22Rv1 (cell line): ENCODE results near the gene CMIP.

Experiments used
- H3K27ac ChIP-seq: fragments of 450-650 bp; 2 replicates; pipeline ENCODE4 v1.5.1; 2017
- ZFX ChIP-seq: fragments of 450-650 bp; IDR thresholded peaks from 2 replicates; pipeline ENCODE4 v1.6.1; 2017; ENCODE audit warnings: antibody characterized with exemption, borderline replicate concordance
- TF ChIP-seq, protein P1 (sequence below): fragments of 450-650 bp; IDR thresholded peaks from 2 replicates; pipeline ENCODE4 v1.5.1; 2017; ENCODE audit warnings: mild to moderate bottlenecking

The CMIP gene

DNA sequence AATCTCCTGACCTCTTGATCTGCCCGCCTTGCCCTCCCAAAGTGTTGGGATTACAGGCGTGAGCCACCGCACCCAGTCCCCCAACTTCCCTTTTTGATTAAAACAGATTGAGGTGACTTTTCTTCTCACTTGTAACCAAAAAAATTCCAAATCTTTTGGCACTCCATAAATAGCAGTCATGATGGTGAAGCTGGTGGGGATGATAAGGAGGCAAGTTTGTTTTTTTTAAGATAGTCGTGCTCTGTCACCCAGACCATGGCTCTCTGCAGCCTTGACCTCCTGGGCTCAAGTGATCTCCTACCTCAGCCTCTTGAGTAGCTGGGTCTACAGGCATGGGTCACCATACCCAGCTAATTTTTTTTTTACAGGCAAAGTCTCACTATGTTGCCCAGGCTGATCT, 299.8 kb downstream of the CMIP start:
- no peak overlapping the region for H3K27ac ChIP-seq

DNA sequence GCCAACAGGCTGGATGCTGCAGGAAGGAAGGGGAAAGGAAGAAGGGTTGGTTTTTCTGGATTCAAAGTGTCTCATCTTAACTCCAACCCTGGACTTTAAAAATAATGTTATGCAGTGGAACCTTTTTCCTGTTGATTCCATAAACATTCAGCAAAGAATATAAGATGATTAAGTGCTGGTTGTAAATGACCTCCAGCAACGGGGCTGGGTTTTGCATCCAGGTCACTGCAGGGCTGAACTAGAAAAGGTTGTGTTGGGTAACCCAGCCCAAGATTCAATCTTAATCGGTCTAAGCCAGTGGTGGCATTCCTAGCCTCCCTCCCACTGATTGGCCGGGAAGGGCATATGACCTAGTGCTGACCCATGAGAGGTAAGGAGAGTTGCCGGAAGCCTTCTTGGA, 300.3 kb downstream of the CMIP start:
- TF ChIP-seq ZFX: no peak
- TF ChIP-seq, protein P1, sequence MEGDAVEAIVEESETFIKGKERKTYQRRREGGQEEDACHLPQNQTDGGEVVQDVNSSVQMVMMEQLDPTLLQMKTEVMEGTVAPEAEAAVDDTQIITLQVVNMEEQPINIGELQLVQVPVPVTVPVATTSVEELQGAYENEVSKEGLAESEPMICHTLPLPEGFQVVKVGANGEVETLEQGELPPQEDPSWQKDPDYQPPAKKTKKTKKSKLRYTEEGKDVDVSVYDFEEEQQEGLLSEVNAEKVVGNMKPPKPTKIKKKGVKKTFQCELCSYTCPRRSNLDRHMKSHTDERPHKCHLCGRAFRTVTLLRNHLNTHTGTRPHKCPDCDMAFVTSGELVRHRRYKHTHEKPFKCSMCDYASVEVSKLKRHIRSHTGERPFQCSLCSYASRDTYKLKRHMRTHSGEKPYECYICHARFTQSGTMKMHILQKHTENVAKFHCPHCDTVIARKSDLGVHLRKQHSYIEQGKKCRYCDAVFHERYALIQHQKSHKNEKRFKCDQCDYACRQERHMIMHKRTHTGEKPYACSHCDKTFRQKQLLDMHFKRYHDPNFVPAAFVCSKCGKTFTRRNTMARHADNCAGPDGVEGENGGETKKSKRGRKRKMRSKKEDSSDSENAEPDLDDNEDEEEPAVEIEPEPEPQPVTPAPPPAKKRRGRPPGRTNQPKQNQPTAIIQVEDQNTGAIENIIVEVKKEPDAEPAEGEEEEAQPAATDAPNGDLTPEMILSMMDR: no peak
- no peak overlapping the region for H3K27ac ChIP-seq

More for the DNA sequence above, 299.8 kb downstream of the CMIP start:
- no peak for TF ChIP-seq ZFX
- TF ChIP-seq, protein P1: no peak

DNA sequence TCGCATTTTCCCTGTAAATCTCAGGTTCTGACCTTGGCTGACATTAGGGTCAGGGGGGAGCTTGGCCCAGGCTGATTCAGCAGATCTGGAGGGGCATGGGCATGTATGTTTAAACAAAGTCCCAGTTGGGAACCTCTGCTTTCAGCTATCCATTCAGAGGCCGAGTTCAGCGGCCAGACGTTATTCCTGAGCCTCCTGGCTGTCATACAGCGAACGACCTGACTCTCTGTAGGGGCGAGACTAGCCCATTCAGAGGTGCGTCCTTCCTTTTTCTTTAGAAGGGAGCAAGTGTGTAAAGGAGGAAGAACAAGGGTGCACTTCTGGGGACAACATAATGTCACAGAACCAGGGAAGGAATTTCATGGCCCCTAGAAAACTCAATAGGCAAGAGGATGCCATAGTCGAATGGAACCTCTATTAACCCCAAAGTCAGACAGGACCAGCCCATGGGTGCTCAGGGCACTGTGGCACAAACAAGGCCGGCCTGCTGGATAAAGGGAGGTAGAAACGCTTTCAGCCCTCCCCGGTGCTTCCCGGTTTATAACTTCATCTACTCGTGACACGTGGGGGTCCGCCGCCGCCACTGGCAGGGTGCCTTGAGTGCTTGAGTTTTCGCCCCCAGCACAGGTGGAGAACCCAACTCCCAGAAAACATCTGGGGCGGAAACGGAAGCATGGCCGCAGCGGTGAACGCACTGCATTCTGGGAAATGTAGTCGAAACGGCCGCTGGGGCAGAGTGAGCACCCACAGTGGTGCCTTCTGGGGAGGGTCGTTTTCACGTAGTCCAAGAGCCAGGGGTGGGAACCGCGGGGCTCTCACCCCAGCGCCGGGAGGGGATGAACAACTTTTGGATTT, 301.3 kb downstream of the CMIP start:
- no peak overlapping the region for H3K27ac ChIP-seq
- no peak for TF ChIP-seq ZFX
- TF ChIP-seq, protein P1: no peak

DNA sequence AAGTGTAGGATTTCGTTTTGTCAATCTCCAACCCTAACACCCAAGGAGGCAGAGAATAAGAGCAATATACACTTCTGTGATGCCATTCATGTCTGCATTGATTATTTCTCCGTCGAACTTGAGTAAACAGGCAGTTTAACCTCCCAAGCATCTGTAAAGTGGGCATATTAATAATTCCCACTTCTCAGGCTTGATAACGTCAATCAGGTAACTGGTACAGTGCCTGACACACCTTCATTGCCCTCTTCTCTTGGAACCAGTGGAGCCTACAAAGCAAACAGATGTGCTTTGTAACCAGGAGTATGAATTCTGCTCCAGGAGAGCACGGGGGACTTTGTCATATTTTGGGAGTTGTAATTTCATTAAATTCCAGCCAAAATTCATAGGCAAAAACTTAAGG, 302.0 kb downstream of the CMIP start:
- TF ChIP-seq, protein P1: no peak
- no peak for TF ChIP-seq ZFX
- no peak overlapping the region for H3K27ac ChIP-seq

DNA sequence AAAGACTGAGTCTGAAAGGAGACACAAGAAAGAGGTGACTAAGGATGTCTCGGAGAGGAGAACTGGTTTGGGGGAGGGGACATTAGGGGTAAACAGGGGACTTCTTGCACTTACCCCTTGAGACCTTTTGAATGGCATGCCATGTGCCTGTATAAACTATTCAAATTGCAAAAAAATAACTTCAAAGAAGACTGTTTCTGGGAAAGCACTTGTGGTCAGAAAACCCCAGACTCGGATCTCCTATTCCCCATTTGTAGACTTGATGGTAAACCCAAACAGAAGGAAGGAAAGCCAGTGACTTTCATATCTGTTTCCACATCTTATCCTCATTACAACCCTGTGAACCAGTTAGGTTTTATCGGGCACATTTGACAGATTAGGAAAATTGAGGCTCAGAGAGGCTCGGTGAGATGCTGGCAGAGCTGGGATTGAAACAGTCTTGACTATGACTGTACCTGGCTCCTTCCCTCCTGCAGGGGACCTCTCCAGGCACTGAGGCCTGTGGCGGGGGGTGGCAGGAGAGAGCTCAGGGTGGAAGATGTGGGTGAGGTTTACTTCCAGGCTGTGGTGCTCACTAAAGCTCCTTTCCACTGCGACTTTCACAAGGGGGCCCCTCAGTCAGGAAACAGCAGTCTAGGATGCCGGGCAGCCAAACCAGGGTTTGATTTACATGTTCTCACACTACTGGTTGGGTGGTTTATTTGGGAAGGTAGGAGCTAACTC, 304.0 kb downstream of the CMIP start:
- TF ChIP-seq, protein P1: no peak
- no peak for TF ChIP-seq ZFX
- no peak overlapping the region for H3K27ac ChIP-seq

DNA sequence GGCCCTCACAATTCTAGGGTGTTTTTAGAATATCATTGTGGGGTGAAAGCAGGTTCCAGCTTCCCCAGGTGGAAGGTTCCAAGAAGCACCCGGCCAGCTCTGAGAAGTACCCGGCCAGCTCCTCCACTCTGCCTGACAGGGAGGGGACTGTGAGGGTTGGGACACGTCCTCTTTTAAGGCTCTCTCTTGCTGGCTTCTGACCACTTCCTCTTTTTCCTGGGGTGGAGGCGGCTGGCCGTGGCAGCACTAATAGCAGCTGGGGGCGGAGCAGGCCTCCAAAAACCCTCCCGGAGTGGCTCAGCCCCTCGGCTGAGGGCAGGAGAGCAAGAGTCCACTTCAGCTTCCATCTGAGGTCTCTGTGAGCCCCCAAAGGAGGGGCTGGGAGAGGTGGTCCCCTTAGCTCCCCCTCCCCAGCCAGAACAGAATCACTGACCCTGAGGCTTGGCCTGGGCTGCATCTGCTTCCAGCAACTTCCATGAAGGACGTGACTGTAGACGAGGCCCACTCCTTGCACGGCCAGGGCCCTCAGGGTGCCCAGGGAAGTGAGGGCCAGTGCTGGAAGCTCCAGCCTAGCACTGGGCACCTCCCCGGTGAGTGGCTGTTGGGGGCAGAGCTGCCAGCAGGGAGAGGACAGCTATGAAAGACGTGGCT, 307.7 kb downstream of the CMIP start:
- H3K27ac ChIP-seq: no peak overlapping the region

More for the DNA sequence above, 307.7 kb downstream of the CMIP start:
- TF ChIP-seq ZFX: no peak
- TF ChIP-seq, protein P1: no peak
